Kidney (tissue), 14 donors: ENCODE measurements around the gene GREB1. TPM values are rescaled to one million over a fixed set of nuclear protein-coding genes. Genes with fewer than 3 reads are reported as not detected.
A peak's percentile ranks its signal among the peaks of the same experiment; 100 is the strongest.

Source experiments
- DNase-seq, 5 donors: peaks; one replicate each; pipeline ENCODE4 v3.0.0-alpha.2; 2013 to 2020
- FAIRE-seq: peaks from 2 replicates; lab custom pipeline; 2012; peaks lifted over from hg19 to GRCh38; lab: Jason Lieb, UNC
- H3K27ac ChIP-seq, 2 donors: one replicate each; pipeline ENCODE4 v1.7.0; 2013; ENCODE audit warnings: low read depth in 2 of 2, low read length in 2 of 2, inconsistent platforms in 1 of 2
- H3K27me3 ChIP-seq: one replicate; pipeline ENCODE4 v1.7.1; 2013; ENCODE audit warnings: low read length, inconsistent platforms; ENCODE audit not compliant: control insufficient read depth, insufficient read depth
- H3K36me3 ChIP-seq, 3 donors: one replicate each; pipeline versions ENCODE4 v1.7.0 to v1.7.1; 2013; ENCODE audit warnings: low read length in 3 of 3, control low read depth in 1 of 3, inconsistent platforms in 1 of 3; ENCODE audit not compliant: insufficient read depth in 3 of 3, control insufficient read depth in 2 of 3
- H3K4me1 ChIP-seq, 3 donors: one replicate each; pipeline versions ENCODE4 v1.7.0 to v1.7.1; 2013; ENCODE audit warnings: low read length in 3 of 3, inconsistent platforms in 1 of 3, low read depth in 1 of 3; ENCODE audit not compliant: control insufficient read depth in 2 of 3, insufficient read depth in 2 of 3
- H3K4me3 ChIP-seq, 3 donors: one replicate each; pipeline versions ENCODE4 v1.7.0 to v1.8.1; 2013; ENCODE audit warnings: low read length in 3 of 3, control low read depth in 1 of 3, inconsistent platforms in 1 of 3
- H3K9ac ChIP-seq, 3 donors: one replicate each; pipeline versions ENCODE4 v1.7.0 to v1.7.1; 2013; ENCODE audit warnings: low read length in 3 of 3, control low read depth in 1 of 3, inconsistent platforms in 1 of 3
- H3K9me3 ChIP-seq, 3 donors: one replicate each; pipeline versions ENCODE4 v1.7.0 to v1.7.1; 2013; ENCODE audit warnings: low read length in 3 of 3, control low read depth in 1 of 3, inconsistent platforms in 1 of 3; ENCODE audit not compliant: control insufficient read depth in 2 of 3, insufficient read depth in 1 of 3
- intact Hi-C: fragments of 100-400 bp; cut with DNase I; formaldehyde crosslinking; loops from one replicate; pipeline ENCODE4 v1.11.1; 2022
- polyA plus RNA-seq: library from polyadenylated mRNA; stranded (reverse); fragments of 350-450 nt; fragmentation: Illumina TruSeq; extraction: RNeasy Lipid Tissue Mini Kit (QIAGEN cat#74804); gene quantifications from one replicate; pipeline ENCODE4 v1.2.3, GENCODE V29; 2014; ENCODE audit warnings: low read depth, low replicate concordance; ENCODE audit not compliant: insufficient read depth
- total RNA-seq: library from RNA; stranded (reverse); fragmentation: NEBNext Ultra II Directional; extraction: Animal tissue kit (Norgen Biotek cat#: 25700); gene quantifications from one replicate; pipeline ENCODE4 v1.2.1, GENCODE V29; 2021
- TF ChIP-seq, protein P1 (sequence below): IDR thresholded peaks from 3 replicates; pipeline ENCODE4 v1.5.1; 2012; ENCODE audit warnings: mild to moderate bottlenecking, moderate library complexity, borderline replicate concordance; ENCODE audit not compliant: insufficient read depth; ENCODE audit errors: extremely low read depth
- donor health status: control.
- donor health status: control.
- donor health status: control.
- donor health status: control.
- donor health status: control.
- donor health status: DM: yes; HTN: yes; CAD: no.
- donor health status: Normal renal cell carcinoma (clear cell type).

The GREB1 gene
- total and polyA plus RNA-seq, 2 donors from 2014 or later, result 0.98 to 1.8 TPM

DNA sequence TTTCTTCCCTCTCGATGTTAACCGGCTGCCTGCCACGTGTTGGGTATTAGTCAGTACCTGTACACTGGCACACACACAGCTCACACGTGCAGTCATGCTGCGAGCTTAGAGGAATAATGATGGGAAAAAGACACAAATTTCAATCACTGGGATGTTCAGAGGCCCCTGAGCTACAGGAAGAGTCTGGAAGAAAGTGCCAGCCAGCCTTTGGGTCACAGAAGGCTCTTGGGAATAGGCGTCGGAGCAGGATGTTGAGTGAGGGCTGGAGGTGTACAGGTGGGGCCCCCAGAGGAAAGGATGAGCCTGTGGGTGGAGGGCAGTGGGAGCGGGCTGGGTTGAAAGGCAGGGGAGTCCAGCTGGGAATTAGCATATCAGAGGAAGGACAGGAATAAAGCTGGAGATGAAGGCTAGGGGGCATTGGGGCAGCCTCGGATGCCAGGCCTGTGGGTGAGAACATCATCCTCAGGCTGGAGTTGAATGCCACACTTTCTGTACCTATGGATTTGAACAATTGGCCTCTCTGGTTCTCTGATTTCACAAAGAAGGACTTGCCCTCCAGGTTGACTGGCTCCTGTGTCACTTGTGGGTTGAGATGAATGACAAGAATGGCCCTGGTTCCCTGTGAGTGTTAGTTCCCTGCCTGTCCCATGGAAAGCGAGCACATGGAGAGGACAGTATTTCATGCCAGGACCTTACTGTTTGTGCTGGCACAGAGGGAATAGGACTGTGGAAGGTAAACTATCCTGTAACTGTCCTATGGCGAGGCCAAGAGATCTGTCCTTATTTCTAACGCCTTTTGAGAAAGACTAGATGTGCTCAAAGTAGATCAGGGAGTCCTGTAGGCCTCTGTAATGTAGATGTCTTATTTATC lies 40.6 kb downstream of the GREB1 start:
- intact Hi-C loops, result no loop called here
- DNase-seq (peak in 1 of 5 donors; percentile 56), FAIRE-seq (no peak)
- Histone ChIP-seq H3K9ac (no peak overlapping the region), H3K27ac (no peak overlapping the region), H3K36me3 (no peaks in the 10 kb centered on the region), H3K4me3 (no peak overlapping the region), H3K4me1 (no peaks in the 10 kb centered on the region), H3K27me3 (no peaks in the 10 kb centered on the region), H3K9me3 (no peaks in the 10 kb centered on the region)
- TF ChIP-seq, protein P1, sequence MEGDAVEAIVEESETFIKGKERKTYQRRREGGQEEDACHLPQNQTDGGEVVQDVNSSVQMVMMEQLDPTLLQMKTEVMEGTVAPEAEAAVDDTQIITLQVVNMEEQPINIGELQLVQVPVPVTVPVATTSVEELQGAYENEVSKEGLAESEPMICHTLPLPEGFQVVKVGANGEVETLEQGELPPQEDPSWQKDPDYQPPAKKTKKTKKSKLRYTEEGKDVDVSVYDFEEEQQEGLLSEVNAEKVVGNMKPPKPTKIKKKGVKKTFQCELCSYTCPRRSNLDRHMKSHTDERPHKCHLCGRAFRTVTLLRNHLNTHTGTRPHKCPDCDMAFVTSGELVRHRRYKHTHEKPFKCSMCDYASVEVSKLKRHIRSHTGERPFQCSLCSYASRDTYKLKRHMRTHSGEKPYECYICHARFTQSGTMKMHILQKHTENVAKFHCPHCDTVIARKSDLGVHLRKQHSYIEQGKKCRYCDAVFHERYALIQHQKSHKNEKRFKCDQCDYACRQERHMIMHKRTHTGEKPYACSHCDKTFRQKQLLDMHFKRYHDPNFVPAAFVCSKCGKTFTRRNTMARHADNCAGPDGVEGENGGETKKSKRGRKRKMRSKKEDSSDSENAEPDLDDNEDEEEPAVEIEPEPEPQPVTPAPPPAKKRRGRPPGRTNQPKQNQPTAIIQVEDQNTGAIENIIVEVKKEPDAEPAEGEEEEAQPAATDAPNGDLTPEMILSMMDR, result no peak

DNA sequence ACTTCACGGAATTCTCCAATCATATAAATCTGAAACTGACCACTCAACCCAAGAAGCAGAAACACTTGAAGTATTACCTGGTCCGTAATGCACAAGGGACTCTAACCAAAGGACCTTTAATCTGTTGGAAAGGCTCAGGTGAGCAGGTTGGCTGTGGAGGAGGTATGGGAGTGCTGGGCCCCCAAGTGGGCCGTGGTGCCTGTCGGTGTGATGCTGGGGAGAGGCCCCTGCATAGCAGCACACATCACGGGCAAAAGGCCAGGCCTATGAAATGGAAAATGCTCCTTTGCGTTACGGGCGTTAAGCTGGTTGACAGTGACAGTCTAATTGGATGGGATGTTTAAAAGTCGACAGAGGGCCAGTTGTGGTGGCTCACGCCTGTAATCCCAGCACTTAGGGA lies 42.6 kb downstream of the GREB1 start:
- Histone ChIP-seq H3K36me3 (no peaks in the 10 kb centered on the region), H3K4me3 (no peak overlapping the region), H3K27ac (no peak overlapping the region), H3K9ac (no peak overlapping the region), H3K4me1 (no peaks in the 10 kb centered on the region), H3K27me3 (no peaks in the 10 kb centered on the region), H3K9me3 (no peaks in the 10 kb centered on the region)
- TF ChIP-seq, protein P1, result no peak
- intact Hi-C loops, result no loop called here
- DNase-seq, result peak in 1 of 5 donors; percentile 24
- no peak for FAIRE-seq

DNA sequence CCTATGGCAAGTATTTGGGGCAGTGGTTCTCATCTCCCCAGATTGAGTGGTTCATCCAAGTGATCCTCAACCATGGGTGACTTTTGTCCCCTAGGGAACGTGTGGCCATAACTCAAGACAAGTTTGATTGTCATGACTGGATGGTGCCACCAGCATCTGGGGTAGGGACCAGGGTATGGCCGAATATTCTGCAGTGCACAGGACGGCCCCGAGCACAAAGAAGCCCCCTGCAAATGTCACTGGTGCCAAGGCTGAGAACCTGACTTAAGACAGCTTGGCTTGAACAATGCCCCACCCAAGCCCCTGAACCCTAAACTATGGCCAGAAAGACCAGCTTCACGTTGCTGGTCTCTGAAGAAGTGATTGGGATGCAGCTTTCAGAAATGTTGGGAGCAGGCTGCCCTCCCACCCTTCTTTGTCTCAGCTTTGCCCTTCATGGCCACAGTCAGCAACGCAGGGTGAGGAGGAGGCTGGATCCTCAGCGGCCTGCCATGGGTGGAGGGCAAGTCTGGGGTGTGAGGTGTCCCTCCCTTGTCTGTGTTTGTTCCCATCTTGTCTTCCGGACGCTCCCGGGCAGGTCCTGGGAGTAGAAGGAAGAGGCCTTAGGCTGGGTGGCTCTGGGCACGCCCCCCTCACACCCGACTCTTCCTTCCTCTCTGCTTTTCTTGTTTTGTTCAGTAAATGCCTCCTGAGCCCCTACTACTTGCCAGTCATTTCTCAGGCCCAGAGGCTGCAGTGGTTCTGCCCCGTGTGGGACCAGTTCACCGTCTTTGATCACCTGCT lies 43.4 kb downstream of the GREB1 start:
- Histone ChIP-seq H3K4me1 (no peaks in the 10 kb centered on the region), H3K27ac (no peak overlapping the region), H3K27me3 (no peaks in the 10 kb centered on the region), H3K36me3 (no peaks in the 10 kb centered on the region), H3K9ac (no peak overlapping the region), H3K9me3 (no peaks in the 10 kb centered on the region), H3K4me3 (no peak overlapping the region)
- TF ChIP-seq, protein P1, result no peak
- DNase-seq, result peak in 1 of 5 donors; percentile 67
- FAIRE-seq, result no peak
- intact Hi-C loops, result no loop called here
